ENCODE measurements around the gene CBR4. TPM values are rescaled to one million over a fixed set of nuclear protein-coding genes. Genes with fewer than 3 reads are reported as not detected.

Gene CBR4
- total and polyA plus RNA-seq, 8 donors, result 17.6 to 34.9 (median 31.5) TPM

DNA sequence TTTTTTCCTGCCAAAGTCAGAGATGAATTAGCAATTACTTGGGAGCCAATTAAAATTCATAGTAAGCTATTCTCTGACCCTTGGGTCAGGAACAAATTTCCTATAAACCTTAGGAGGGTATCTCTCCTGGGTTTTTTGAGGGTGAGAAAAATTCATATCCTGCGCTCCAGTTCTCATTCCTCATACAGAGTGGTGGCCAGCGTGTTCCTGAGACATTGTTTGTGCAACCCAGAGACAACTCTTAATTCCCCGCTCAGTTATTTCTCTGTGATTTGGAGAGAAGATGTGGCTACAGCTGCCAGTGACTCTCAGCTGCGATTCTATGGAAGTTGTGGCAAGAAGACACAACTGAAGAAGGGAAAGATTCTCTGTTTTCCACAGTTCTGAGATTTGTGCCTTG, 37.9 kb upstream of the CBR4 start:
- Histone ChIP-seq H3K9me3 (no peaks in the 10 kb centered on the region), H3K27me3 (no peaks in the 10 kb centered on the region), H3K27ac (no peak overlapping the region), H3K36me3 (no peaks in the 10 kb centered on the region), H3K4me3 (no peak overlapping the region), H3K4me1 (peaks cover 0 to 5% of the 10 kb centered on the region in 2 donors)
- intact Hi-C loops (cut with DNase I), result no loop called here
- ATAC-seq (no peak), DNase-seq (no peak)
- TF ChIP-seq, protein P1, sequence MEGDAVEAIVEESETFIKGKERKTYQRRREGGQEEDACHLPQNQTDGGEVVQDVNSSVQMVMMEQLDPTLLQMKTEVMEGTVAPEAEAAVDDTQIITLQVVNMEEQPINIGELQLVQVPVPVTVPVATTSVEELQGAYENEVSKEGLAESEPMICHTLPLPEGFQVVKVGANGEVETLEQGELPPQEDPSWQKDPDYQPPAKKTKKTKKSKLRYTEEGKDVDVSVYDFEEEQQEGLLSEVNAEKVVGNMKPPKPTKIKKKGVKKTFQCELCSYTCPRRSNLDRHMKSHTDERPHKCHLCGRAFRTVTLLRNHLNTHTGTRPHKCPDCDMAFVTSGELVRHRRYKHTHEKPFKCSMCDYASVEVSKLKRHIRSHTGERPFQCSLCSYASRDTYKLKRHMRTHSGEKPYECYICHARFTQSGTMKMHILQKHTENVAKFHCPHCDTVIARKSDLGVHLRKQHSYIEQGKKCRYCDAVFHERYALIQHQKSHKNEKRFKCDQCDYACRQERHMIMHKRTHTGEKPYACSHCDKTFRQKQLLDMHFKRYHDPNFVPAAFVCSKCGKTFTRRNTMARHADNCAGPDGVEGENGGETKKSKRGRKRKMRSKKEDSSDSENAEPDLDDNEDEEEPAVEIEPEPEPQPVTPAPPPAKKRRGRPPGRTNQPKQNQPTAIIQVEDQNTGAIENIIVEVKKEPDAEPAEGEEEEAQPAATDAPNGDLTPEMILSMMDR (IDR thresholded peaks at IDR 0.05), result no peak

GRCh38 chr4:169045862-169046584, 36.0 kb upstream of the CBR4 start:
- intact Hi-C loops (cut with DNase I), result no loop called here
- ATAC-seq (peak; percentile 96), DNase-seq (peak in 1 of 4 donors; percentile 54)

GRCh38 chr4:169044714-169045447, 34.8 kb upstream of the CBR4 start:
- Histone ChIP-seq H3K27ac (no peak overlapping the region), H3K27me3 (no peaks in the 10 kb centered on the region), H3K4me1 (no peaks in the 10 kb centered on the region), H3K4me3 (no peak overlapping the region), H3K36me3 (no peaks in the 10 kb centered on the region), H3K9me3 (no peaks in the 10 kb centered on the region)
- ATAC-seq, result no peak
- intact Hi-C loops (cut with DNase I), result no loop called here
- TF ChIP-seq, protein P1 (IDR thresholded peaks at IDR 0.05), result no peak
- no peak for DNase-seq

More at GRCh38 chr4:169045862-169046584, 36.0 kb upstream of the CBR4 start:
- Histone ChIP-seq H3K4me1 (peaks cover 0 to 5% of the 10 kb centered on the region in 2 donors), H3K4me3 (no peak overlapping the region), H3K36me3 (no peaks in the 10 kb centered on the region), H3K27ac (no peak overlapping the region), H3K27me3 (no peaks in the 10 kb centered on the region), H3K9me3 (no peaks in the 10 kb centered on the region)
- TF ChIP-seq, protein P1 (IDR thresholded peaks at IDR 0.05), result no peak

DNA sequence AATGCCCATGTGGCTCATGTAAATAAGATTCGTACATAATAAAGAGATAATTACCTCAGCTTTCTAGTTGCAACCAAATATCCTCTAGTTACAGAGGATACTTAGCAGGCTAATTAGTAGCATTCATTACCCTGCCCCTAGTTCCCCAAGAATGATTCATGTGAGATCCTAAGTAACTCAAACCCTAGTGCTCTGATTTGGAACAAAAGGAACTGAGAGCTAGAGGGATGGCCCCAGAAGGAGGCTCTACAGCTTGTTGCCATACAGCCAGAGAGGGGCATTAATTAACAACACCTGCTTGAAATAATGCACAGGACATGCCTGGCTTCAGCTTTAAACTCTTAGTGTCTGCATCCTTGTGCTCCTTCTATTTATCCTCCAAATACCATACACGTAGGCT, 32.6 kb upstream of the CBR4 start:
- Histone ChIP-seq H3K36me3 (no peaks in the 10 kb centered on the region), H3K4me1 (no peaks in the 10 kb centered on the region), H3K9me3 (no peaks in the 10 kb centered on the region), H3K27ac (no peak overlapping the region), H3K27me3 (no peaks in the 10 kb centered on the region), H3K4me3 (no peak overlapping the region)
- TF ChIP-seq, protein P1 (IDR thresholded peaks at IDR 0.05), result no peak
- ATAC-seq (no peak), DNase-seq (no peak)
- intact Hi-C loops (cut with DNase I), result no loop called here

DNA sequence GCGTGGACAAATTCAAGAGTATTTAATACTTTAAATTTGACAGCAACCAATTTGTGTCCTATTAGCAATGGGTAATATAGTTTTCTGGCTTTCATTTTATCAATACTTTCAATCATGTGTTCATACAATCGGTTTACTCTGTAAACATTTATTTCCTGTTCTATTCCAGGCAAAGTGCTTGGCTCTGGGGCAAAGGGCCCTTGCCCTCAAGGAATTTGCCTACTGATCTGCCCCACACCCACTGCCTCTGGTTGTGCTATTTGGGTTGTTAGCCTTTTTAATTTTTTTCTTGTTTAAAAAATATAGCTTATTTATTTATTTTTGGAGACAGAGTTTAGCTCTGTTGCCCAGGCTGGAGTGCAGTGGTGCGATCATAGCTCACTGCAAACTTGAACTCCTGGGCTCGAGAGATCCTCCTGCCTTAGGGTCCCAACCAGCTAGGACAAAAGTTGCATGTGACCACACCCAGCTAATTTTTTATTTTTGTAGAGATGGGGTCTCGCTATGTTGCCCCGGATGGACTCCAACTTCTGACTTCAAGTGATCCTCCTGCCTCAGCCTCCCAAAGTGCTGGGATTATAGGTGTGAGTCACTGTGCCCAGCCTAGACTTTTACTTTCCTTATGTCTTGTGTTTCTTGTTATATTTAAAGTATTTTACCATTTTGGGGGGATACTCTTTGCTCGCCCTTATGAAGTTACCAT, 30.7 kb upstream of the CBR4 start:
- H3K4me3 ChIP-seq, result no peak overlapping the region
- H3K9me3 ChIP-seq, result no peaks in the 10 kb centered on the region
- no peaks in the 10 kb centered on the region for H3K36me3 ChIP-seq
- H3K4me1 ChIP-seq, result no peaks in the 10 kb centered on the region
- TF ChIP-seq, protein P1 (IDR thresholded peaks at IDR 0.05), result no peak
- H3K27me3 ChIP-seq, result no peaks in the 10 kb centered on the region
- ATAC-seq (no peak), DNase-seq (no peak)
- intact Hi-C loops (cut with DNase I), result no loop called here
- no peak overlapping the region for H3K27ac ChIP-seq
